ENCODE data around the gene KIF21A.
"Not testable (repeated sequence)": the region's sequence is repeated elsewhere in the genome, so short reads cannot be mapped to it uniquely, and the experiment has no call there.

KIF21A gene, protein sequence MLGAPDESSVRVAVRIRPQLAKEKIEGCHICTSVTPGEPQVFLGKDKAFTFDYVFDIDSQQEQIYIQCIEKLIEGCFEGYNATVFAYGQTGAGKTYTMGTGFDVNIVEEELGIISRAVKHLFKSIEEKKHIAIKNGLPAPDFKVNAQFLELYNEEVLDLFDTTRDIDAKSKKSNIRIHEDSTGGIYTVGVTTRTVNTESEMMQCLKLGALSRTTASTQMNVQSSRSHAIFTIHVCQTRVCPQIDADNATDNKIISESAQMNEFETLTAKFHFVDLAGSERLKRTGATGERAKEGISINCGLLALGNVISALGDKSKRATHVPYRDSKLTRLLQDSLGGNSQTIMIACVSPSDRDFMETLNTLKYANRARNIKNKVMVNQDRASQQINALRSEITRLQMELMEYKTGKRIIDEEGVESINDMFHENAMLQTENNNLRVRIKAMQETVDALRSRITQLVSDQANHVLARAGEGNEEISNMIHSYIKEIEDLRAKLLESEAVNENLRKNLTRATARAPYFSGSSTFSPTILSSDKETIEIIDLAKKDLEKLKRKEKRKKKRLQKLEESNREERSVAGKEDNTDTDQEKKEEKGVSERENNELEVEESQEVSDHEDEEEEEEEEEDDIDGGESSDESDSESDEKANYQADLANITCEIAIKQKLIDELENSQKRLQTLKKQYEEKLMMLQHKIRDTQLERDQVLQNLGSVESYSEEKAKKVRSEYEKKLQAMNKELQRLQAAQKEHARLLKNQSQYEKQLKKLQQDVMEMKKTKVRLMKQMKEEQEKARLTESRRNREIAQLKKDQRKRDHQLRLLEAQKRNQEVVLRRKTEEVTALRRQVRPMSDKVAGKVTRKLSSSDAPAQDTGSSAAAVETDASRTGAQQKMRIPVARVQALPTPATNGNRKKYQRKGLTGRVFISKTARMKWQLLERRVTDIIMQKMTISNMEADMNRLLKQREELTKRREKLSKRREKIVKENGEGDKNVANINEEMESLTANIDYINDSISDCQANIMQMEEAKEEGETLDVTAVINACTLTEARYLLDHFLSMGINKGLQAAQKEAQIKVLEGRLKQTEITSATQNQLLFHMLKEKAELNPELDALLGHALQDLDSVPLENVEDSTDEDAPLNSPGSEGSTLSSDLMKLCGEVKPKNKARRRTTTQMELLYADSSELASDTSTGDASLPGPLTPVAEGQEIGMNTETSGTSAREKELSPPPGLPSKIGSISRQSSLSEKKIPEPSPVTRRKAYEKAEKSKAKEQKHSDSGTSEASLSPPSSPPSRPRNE (N-terminal part only)

DNA sequence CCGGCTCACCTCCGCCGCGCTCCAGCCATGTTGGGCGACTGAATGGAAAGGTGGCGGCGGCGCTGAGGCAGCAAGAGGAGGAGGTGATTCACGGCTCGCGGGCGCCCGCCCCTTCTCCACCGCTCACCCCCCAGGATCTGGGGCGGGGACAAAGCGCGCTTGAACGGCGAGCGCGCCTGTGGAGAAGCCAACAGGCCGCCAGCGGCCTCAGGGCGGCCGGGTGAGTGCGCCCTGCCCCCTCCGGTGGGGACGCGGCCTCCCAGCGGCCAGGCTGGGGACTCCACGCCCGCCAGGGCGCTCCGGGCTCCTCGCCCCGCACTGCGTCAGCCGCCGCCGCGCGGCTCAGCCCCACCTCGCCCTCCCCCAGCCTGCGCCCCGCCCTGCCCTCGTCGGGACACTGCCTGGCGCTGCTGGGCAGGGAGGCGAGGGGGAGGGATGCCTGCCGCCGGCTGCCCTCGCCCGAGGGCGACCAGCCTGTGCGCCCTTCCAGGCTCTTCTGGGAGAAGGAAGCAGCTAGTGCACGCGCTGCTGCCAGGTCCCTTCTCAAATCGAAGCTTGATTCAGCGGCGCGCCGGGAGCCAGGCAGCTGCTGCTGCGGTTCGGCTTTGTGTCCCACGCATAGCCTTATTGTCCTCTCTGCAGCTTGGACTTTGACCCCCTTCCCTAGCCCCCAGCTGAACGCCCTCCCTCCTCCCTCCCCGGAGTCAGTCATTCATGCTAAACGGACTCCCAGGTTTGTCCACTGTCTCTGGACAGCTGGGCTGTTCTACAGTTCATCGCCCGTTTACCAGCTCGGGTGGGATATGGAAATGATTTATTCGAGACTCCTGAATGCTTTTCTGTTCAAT lies at the start of gene KIF21A:
Gene KIF21A, minus strand, starts transcription at position 40 of the 848 bp plus-strand sequence. CDS start 150 bp downstream, outside the sequence.
- Mint-ChIP-seq H3K4me3 (peak within 1 kb of the TSS; percentile 89), H3K4me1 (peaks cover 25% of the 10 kb centered on the region), H3K27me3 (no peaks in the 10 kb centered on the region), H3K36me3 (ENCODE audit: insufficient read depth) (peaks cover 7% of the 10 kb centered on the region), H3K9me3 (no peaks in the 10 kb centered on the region), H3K27ac (ENCODE audit: low read depth) (peak within 1 kb of the TSS; percentile 95)
- DNase-seq (ENCODE audit: low spot score in 2 of 2) (peak; percentile 79 to 91), ATAC-seq (replicated peaks; ENCODE audit: extremely low read depth, poor library complexity, severe bottlenecking) (peak; percentile 92)

DNA sequence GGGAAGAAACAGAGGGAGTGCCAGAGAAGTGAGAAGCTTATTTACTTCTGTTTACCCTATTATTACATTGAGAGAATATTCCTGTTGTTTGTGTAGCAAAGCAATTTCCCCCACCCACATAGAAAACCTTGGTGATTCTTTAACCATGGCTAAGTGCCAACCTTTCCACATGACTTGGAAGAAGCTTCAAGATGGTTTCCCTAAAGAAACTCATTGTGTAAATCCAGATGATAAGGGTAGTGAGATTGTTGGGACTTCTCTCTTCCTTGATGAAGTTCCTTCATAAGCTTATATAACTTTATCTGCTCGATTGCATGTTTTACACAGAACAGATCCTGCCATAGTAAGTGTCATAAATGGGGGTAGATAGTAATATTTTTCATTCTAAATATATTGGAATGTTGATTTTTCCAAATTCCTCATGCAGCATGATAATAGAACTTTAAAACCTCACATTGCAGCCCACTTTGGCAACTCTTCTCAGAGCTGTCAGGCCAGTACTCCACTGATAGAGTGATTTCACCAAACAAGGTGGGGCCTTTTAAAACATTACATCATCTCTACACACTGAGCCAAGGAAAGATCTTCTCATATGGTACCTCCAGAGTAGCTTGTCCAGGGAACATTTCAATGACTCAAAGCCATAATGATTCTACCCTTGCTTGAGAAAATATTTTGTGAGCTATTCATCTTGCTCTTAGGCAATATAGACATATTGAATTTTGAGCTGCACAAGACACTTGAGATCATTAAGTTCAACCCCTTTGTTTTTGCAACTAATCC lies 47.8 kb upstream of the KIF21A start:
- Mint-ChIP-seq H3K9me3 (no peaks in the 10 kb centered on the region), H3K36me3 (ENCODE audit: insufficient read depth) (no peaks in the 10 kb centered on the region), H3K27ac (ENCODE audit: low read depth) (no peak overlapping the region), H3K4me1 (no peaks in the 10 kb centered on the region), H3K27me3 (no peaks in the 10 kb centered on the region), H3K4me3 (no peak overlapping the region)
- DNase-seq (ENCODE audit: low spot score in 2 of 2) (no peak), ATAC-seq (replicated peaks; ENCODE audit: extremely low read depth, poor library complexity, severe bottlenecking) (no peak)

DNA sequence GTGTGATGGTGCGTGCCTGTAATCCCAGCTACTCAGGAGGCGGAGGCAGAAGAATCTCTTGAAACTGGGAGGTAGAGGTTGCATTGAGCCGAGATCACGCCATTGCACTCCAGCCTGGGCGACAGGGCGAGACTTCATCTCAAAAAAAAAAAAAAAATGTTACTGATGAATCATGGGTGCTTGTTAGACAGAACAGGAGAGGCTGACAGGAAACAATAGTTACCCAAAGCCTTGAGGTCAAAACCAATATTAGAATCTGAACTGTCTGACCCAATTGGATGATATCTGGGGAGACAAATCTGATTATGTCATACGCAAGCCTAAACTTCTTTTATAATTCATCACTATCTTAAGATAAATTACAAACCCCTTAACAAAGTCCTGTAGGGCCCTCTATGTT lies 40.7 kb upstream of the KIF21A start:
- no peaks in the 10 kb centered on the region for H3K9me3 Mint-ChIP-seq
- H3K27ac Mint-ChIP-seq (ENCODE audit: low read depth) = no peak overlapping the region
- H3K36me3 Mint-ChIP-seq (ENCODE audit: insufficient read depth) = no peaks in the 10 kb centered on the region
- DNase-seq (ENCODE audit: low spot score in 2 of 2) = no peak
- no peak overlapping the region for H3K4me3 Mint-ChIP-seq
- H3K4me1 Mint-ChIP-seq = no peaks in the 10 kb centered on the region
- H3K27me3 Mint-ChIP-seq = no peaks in the 10 kb centered on the region
- ATAC-seq (replicated peaks; ENCODE audit: extremely low read depth, poor library complexity, severe bottlenecking) = no peak

GRCh38 chr12:39483042-39483441 lies 40.1 kb upstream of the KIF21A start:
- Mint-ChIP-seq H3K36me3 (ENCODE audit: insufficient read depth) (no peaks in the 10 kb centered on the region), H3K4me1 (no peaks in the 10 kb centered on the region), H3K27me3 (no peaks in the 10 kb centered on the region), H3K27ac (ENCODE audit: low read depth) (no peak overlapping the region), H3K4me3 (no peak overlapping the region), H3K9me3 (no peaks in the 10 kb centered on the region)
- DNase-seq (ENCODE audit: low spot score in 2 of 2) = no peak
- no peak for ATAC-seq (replicated peaks; ENCODE audit: extremely low read depth, poor library complexity, severe bottlenecking)

- no peaks in the 10 kb centered on the region for H3K27me3 Mint-ChIP-seq
- no peak overlapping the region for H3K27ac Mint-ChIP-seq (ENCODE audit: low read depth)
- H3K9me3 Mint-ChIP-seq = no peaks in the 10 kb centered on the region
- no peak overlapping the region for H3K4me3 Mint-ChIP-seq
- H3K36me3 Mint-ChIP-seq (ENCODE audit: insufficient read depth) = no peaks in the 10 kb centered on the region
- H3K4me1 Mint-ChIP-seq = no peaks in the 10 kb centered on the region
- no peak for ATAC-seq (replicated peaks; ENCODE audit: extremely low read depth, poor library complexity, severe bottlenecking)
- no peak for DNase-seq (ENCODE audit: low spot score in 2 of 2)
Observed at GRCh38 chr12:39476894-39477293, 34.0 kb upstream of the KIF21A start.

- DNase-seq (ENCODE audit: low spot score in 2 of 2) (no peak), ATAC-seq (replicated peaks; ENCODE audit: extremely low read depth, poor library complexity, severe bottlenecking) (no peak)
- Mint-ChIP-seq H3K4me1 (no peaks in the 10 kb centered on the region), H3K9me3 (no peaks in the 10 kb centered on the region), H3K27ac (ENCODE audit: low read depth) (no peak overlapping the region), H3K36me3 (ENCODE audit: insufficient read depth) (no peaks in the 10 kb centered on the region), H3K27me3 (no peaks in the 10 kb centered on the region), H3K4me3 (no peak overlapping the region)
Observed at GRCh38 chr12:39476121-39476520, 33.2 kb upstream of the KIF21A start.

DNA sequence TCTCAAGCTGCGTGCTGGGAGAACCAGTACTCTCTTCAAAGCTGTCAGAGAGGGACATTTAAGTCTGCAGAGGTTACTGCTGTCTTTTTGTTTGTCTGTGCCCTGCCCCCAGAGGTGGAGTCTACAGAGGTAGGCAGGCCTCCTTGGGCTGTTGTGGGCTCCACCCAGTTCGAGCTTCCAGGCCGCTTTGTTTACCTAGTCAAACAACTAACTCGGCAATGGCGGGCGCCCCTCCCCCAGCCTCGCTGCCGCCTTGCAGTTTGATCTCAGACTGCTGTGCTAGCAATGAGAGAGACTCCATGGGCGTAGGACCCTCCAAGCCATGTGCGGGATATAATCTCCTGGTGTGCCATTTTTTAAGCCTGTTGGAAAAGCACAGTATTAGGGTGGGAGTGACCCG lies 32.2 kb upstream of the KIF21A start:
- not testable (repeated sequence) for H3K27me3 Mint-ChIP-seq; ATAC-seq (replicated peaks; ENCODE audit: extremely low read depth, poor library complexity, severe bottlenecking); H3K27ac Mint-ChIP-seq (ENCODE audit: low read depth); H3K4me3 Mint-ChIP-seq; H3K36me3 Mint-ChIP-seq (ENCODE audit: insufficient read depth); H3K4me1 Mint-ChIP-seq; DNase-seq (ENCODE audit: low spot score in 2 of 2); H3K9me3 Mint-ChIP-seq

DNA sequence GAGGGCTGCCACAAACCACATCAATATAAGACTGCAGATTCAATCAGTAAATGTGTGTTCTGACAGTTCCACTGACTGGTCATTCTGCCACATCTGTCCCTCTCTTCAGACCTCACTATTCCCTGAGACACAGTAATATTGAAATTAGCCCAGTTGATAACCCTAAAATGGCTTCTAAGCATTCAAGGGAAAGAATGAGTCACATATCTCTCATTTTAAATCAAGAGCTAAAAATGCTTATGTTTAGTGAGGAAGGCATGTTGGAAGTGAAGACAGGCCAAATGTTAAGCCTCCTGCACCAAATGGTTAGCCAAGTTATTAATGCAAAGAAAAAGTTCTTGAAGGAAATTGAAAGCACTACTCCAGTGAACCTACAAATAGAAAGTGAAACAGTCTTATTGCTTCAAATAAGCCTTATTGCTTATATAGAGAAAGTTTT lies 24.5 kb upstream of the KIF21A start:
- Mint-ChIP-seq H3K27me3 (no peaks in the 10 kb centered on the region), H3K4me1 (peaks cover 11% of the 10 kb centered on the region), H3K27ac (ENCODE audit: low read depth) (peak overlapping the region; percentile 96), H3K9me3 (no peaks in the 10 kb centered on the region), H3K36me3 (ENCODE audit: insufficient read depth) (peaks cover 3% of the 10 kb centered on the region), H3K4me3 (peak overlapping the region; percentile 75)
- peak; percentile 81 for ATAC-seq (replicated peaks; ENCODE audit: extremely low read depth, poor library complexity, severe bottlenecking)
- no peak for DNase-seq (ENCODE audit: low spot score in 2 of 2)

GRCh38 chr12:39464976-39465695 lies 22.2 kb upstream of the KIF21A start:
- H3K36me3 Mint-ChIP-seq (ENCODE audit: insufficient read depth) = peaks cover 3% of the 10 kb centered on the region
- no peaks in the 10 kb centered on the region for H3K9me3 Mint-ChIP-seq
- ATAC-seq (replicated peaks; ENCODE audit: extremely low read depth, poor library complexity, severe bottlenecking) = no peak
- DNase-seq (ENCODE audit: low spot score in 2 of 2) = no peak
- peaks cover 11% of the 10 kb centered on the region for H3K4me1 Mint-ChIP-seq
- peak overlapping the region; percentile 18 for H3K27ac Mint-ChIP-seq (ENCODE audit: low read depth)
- H3K4me3 Mint-ChIP-seq = no peak overlapping the region
- no peaks in the 10 kb centered on the region for H3K27me3 Mint-ChIP-seq

DNA sequence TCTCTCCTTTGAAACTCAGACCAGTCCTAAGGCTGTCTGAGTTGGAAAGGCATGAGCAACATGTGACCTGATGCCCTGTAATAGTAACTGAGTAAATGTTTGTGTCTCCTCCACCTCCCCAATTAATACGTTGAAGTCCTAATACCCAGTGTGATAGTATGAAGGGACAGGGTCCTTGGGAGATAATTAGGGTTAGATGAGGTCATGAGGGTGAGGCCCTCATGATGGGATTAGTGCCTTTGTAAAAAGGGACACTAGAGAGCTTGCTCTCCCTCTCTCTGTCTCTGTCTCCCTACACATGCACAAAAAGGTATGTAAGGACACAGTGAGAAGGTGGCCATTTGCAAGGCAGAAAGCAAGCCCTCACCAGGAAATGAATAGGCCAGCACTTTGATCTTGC lies 18.1 kb upstream of the KIF21A start:
- no peak for DNase-seq (ENCODE audit: low spot score in 2 of 2)
- no peak overlapping the region for H3K4me3 Mint-ChIP-seq
- no peaks in the 10 kb centered on the region for H3K4me1 Mint-ChIP-seq
- H3K9me3 Mint-ChIP-seq = no peaks in the 10 kb centered on the region
- no peak for ATAC-seq (replicated peaks; ENCODE audit: extremely low read depth, poor library complexity, severe bottlenecking)
- no peaks in the 10 kb centered on the region for H3K36me3 Mint-ChIP-seq (ENCODE audit: insufficient read depth)
- no peaks in the 10 kb centered on the region for H3K27me3 Mint-ChIP-seq
- H3K27ac Mint-ChIP-seq (ENCODE audit: low read depth) = no peak overlapping the region

GRCh38 chr12:39459027-39459434 lies 16.1 kb upstream of the KIF21A start:
- H3K27me3 Mint-ChIP-seq = no peaks in the 10 kb centered on the region
- H3K4me3 Mint-ChIP-seq = no peak overlapping the region
- no peaks in the 10 kb centered on the region for H3K36me3 Mint-ChIP-seq (ENCODE audit: insufficient read depth)
- no peaks in the 10 kb centered on the region for H3K9me3 Mint-ChIP-seq
- DNase-seq (ENCODE audit: low spot score in 2 of 2) (no peak), ATAC-seq (replicated peaks; ENCODE audit: extremely low read depth, poor library complexity, severe bottlenecking) (no peak)
- no peak overlapping the region for H3K27ac Mint-ChIP-seq (ENCODE audit: low read depth)
- H3K4me1 Mint-ChIP-seq = no peaks in the 10 kb centered on the region
